Left cardiac atrium (tissue), 4 donors: Measurements from ENCODE around the gene DCXR. TPM values are rescaled to one million over a fixed set of nuclear protein-coding genes. Genes with fewer than 3 reads are reported as not detected.

Experiments
- ATAC-seq, 2 donors: fragments of 200-7000 bp; cut with Tn5 transposase; one replicate each; pipeline ENCODE4 v1.9.1; 2020; ENCODE audit warnings: mild to moderate bottlenecking in 2 of 2, moderate library complexity in 2 of 2
- DNase-seq: peaks from one replicate; pipeline ENCODE4 v3.0.0-alpha.2; 2020
- intact Hi-C, 2 donors: fragments of 100-400 bp; cut with DNase I; formaldehyde crosslinking; loops; one replicate each; pipeline versions ENCODE4 v1.14.1 to v1.15.1; 2022 to 2023
- total RNA-seq, 2 donors: library from RNA; stranded (reverse); fragmentation: NEBNext Ultra II Directional; extraction: Animal tissue kit (Norgen Biotek cat#: 25700); gene quantifications; one replicate each; pipeline ENCODE4 v1.2.1, GENCODE V29; 2021
- donor health status: DM: no; HTN: yes; CAD: no.
- donor health status: DM: no; HTN: yes; CAD: no; lungs with severe emphysema.
- donor health status: DM: yes; HTN: yes; CAD: no.
- donor health status: Dilated cardiomyopathy.

The DCXR gene
- total RNA-seq, 2 donors from 2014 or later: 132 to 161 TPM

DNA sequence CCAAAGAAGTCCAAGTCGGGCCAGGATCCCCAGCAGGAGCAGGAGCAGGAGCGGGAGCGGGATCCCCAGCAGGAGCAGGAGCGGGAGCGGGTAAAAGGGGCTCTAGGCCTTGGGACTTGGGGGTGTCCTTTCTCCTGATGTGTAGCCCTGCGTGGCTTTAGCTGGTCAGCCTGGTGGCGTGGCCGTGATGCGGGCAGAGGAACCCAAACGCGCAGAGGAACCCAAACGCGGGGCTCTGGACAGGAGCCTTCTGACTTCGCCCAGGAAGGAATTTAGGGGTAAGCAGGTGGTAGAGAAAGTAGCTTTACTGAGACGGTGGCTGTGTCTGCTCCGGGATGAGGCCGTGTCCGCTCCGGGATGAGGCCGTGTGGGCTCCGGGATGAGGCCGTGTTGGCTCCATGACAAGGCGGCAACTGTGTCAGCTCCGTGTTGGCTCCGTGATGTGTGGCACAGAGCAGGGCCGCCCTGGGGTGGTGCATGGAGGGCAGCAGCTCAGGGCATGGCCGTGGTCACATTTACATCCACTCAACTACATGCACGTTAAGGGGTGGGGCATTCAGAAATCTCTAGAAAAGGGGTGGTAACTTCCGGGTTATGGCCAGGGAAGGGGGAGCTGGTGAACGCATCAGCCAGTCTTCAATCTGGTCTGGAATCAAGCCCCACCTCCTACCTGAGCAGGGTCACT, 40.6 kb downstream of the DCXR start:
- intact Hi-C loops: no loop called here
- no peak for DNase-seq
- ATAC-seq: no peak

DNA sequence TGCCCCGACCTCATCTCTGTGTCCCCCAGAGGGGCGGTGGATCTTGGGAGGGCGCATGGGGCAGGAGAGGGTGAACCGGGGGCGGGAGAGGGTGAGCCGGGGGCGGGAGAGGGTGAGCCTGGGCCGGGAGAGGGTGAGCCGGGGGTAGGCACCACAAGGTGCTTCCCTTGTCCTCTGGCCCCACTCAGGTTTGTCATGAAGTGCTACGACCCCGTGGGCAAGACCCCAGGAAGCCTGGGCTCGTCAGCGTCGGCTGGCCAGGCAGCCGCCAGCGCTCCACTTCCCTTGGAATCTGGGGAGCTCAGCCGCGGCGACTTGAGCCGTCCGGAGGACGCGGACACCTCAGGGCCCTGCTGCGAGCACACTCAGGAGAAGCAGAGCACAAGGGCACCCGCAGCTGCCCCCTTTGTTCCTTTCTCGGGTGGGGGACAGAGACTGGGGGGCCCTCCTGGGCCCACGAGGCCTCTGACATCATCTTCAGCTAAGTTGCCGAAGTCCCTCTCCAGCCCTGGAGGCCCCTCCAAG, 41.2 kb downstream of the DCXR start:
- no peak for ATAC-seq
- DNase-seq: no peak
- intact Hi-C loops: no loop called here

DNA sequence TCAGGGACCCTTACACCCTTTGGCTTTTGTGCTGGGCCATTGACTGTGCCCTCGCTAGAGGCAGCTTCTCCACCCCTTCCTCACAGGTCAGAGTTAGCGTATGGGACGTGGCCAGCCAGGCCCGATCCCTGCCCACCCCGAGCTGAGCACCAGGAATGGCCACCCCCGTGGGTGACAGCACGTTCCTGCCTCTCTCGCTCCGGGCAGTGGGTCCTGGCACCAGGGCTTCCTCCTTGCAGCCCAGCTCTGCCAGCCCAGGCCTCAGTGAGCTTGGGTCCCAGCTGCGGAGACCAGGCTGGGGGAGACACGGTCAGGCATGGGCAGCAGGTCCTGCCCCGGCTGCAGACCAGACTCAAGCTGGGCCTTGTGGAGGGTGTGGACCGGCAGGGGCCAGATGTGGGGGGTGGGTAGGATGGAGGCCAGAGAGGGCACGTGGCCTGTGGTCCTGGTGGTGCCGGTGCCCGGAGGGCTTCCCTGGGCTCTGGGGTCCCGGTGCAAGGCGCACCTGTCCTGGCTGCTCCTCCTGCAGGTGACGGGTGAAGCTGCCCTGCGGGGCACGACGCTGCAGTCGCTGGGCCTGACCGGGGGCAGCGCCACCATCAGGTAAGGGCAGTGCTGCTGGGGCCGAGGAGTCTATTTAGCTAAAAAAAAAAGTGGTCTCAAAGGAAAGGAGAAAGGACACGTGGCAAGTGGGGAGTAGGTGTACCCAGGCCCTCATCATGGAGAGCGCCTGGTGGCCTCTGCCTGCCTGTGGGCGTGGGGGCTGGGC, 41.9 kb downstream of the DCXR start:
- no peak for ATAC-seq
- DNase-seq: no peak
- intact Hi-C loops: no loop called here

DNA sequence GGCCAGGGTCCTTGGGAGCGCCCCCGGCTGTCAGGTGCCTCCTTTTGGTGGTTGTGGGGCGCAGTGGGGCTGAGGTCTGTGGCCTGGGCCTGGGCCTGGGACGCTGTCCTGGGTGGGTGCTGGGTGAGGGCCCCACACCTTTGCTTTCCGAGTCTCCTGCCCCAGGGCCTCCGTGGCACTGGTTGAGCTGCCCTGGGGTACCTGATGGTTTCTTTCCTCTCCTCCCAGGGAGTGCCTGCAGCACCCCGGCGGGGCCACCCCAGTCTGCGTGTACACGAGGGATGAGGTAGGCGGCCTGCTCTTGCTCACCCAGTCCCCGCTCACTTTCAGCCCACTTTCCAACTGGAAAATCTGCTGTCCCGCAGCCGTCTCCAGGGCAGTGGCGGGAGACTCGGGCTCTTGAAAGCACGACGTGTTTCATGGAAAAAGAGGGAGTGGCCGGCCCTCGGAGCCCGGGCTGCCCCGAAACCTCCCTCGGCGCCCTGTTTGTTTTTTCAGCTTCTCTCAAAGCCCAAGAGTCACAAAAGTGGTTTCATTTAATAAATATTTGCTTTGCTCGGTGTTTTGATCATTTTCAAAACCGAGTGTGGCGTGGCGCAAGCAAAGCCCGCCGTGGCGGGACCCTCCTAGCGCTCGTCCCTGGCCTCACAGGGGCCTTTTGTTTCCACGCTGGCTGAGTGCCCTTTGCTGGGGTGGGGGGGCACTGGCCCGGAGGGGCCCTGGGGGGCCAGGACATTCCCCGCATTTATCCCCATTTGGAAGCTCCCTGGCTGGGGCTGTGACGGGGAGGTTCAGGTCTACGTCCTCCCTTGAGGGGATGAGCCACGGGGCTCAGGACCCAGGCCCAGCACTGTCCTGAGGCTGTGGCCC, 42.7 kb downstream of the DCXR start:
- intact Hi-C loops: no loop called here
- no peak for DNase-seq
- ATAC-seq: no peak

DNA sequence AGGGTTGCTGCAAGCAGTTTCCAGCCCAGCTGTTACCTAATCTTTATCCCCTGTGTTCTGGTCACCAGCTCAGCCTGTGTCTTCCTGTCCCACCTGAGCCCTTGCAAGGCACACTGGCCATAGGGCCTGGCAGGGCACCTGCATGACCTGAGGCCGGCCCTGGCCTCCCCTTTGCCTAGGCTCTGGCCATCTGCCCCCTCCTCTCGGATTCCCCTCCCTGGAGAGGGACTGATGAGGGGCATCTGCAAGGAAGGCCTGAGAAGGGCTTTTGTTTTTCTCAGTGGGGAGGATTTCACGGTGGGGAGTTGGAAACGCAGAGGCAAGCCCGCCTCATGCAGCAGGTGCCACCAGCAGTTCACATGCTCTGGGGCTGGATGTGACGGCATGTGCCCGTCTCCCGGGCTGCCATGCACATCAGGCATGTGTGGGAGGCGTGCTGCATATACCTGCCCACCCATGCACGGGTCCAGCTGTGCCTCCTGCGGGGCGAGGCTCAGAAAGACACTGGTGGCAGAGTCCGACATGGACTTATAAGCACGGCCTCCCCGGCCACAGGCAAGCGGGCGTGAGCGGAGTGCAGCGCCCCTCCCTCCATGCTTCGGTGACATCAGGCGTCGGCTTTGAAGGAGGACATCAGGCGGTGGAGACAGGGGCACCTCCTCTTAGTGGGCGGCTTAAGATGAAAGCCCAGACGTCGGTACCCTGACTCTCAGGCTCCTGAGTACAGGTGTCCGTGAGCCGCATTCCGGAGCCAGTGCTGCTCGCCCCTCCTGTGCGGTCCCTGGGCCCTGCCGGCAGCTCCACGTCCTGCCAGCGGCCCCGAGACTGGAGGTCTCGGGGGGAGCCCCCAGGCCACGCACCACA, 43.5 kb downstream of the DCXR start:
- intact Hi-C loops: no loop called here
- no peak for DNase-seq
- ATAC-seq: no peak

DNA sequence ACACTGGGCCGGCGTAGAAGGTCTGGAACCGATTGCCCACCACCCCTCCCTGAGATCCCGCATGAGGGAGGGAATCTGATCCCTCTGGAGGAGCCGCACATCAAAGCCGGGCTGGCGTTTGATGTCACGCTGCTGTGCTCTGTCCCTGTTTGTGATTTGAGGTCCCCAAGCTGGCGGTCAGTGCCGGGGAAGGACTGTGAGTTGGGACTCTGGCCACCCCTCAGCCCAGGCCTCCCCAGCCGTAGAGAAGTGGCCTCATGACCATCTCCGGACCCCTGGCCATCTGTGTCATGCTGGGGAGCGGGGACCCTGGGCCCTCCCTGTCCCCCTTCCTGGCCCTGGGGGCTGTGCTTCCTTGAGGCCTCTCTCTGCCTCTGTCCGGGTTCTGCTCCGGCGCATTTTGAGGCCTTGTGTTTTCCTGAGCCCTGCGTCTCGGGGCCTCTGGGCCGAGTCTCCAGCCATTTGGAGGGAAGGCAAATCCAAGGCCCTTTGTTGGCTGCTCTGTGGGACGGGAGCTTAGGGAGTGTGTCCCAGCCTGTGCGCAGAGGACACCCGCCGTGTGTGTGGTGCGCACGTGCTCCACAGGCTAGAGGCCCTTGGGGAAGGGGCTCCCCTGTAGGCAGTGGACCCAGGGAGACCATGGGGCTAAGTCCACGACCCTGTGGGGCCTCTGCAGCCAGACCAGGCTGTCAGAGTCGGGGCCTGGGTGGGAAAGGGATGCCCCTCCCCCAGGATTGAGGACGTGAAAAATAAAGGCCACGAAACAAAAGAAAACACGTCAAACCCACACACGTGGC, 45.0 kb downstream of the DCXR start:
- intact Hi-C loops: no loop called here
- DNase-seq: peak; percentile 20
- peak in 1 of 2 donors; percentile 5 for ATAC-seq

DNA sequence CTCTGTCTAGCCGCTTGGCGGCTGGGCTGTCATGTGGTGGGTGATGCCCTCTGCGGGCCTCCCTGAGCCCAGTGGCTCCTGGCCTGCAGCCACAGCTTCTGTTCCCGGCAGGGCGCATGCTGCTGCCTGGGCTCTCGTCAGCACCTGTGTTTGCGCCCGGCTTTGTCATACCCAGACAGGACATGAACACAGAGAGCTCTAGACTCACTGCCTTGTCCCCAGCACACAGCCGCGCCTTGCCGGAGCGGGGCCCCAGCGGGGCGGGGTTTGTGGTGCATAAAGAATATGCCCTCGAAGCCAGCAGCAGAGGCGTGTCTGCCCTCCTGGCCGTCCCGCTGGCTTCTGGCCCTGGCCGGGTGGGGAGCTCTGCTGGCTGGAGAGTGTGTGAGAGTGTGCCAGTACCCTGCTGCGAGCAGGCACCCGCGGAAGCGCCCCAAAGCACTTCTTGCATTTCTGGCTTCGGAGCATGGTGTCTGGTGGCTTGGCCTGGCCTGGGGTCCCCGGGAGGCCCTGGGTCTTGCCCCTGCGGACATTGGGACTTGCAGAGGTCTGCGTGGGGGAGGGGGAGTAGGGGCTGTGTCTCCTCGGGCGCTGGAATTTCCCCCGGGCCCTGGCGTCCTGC, 45.7 kb downstream of the DCXR start:
- intact Hi-C loops: no loop called here
- peak; percentile 88 for ATAC-seq

DNA sequence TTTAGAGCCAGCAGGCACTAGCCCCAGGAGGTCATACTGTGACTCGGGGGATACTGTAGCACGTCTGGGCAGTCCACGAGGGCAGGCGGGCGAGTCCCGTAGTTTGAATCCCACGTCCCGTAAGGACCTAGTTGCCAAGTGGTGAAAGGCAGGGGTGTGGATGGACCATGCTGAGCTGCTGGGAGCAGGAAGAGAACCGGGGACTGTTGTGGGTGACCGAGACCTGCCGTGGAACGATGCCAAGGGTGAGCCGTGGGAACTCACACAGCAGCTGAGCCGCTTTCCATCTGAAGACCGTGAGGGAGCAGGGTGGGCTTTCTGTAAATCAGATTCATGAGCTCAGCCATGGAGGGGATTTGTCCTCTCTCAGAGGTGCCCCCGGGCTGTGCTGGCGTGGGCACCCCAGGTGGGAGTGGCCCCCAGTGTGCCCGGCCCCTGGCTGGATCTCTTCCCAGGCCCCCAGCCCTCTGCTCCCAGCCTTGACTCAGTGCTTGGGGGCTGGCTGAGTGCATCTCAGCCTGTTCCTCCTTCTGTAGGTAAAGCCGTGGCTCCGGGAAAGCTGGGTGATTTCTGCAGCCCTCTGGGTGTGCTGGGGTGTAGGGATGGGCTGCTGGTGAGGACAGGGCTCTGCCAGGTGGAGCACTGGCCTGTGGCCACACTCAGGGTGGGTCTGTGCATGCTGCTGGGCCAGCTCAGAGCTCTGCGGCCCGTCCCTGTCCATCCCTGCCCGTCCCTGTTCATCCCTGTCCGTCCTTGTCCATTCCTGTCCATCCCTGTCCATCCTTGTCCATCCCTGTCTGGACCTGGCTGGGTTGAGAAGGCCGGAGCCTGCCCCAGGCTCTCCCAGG, 46.4 kb downstream of the DCXR start:
- intact Hi-C loops: no loop called here
- ATAC-seq (no peak), DNase-seq (no peak)

More for the DNA sequence above, 45.7 kb downstream of the DCXR start:
- peak; percentile 76 for DNase-seq

DNA sequence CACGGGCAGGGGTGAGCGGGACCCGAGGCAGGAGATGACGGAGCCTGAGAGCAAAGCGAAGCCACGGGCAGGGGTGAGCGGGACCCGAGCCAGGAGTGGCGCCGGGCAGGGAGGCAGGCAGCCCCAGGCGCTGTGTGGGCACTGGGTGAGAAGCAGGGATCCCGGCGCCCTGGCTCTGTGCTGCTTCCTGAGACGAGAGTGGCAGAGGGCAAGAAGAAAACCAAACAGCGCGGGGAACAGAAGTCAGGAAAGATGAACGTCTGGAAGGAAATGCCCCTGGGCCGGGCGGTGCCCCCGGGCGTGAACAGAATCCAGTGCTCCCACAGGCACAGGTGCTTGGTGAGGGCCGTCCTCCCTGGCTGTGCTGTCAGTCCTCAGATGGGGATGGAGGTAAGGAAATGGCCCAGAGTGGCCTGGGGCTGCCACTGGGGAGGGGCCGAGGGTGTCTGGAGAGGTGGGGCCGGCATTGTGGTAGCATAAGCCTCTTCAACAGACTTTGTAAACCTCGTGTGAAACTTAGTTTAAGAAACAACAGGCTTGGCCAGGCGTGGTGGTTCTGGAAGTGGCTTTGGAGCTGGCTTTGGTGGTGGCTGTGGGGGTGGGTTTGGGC, 50.2 kb downstream of the DCXR start:
- DNase-seq: no peak
- intact Hi-C loops: no loop called here
- no peak for ATAC-seq

DNA sequence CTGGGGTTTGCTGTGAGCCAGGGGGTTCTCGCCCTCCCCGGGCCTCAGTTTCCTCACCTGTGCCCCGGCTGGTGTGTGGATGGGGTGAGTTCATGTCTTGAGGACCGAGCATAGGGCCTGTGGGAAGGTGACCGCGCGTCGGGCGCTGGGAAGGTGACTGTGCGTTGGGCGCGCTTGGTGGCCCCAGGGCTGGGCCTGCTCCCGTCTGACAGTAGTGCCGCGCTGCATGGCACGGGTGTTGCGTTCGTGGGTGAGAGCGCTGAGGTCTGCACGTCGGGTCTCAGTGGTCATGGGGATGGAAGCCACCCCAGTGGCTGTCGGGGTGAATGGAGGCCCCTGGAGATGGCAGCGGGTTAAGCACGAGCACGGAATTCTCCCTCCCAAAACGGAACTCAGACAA, 50.9 kb downstream of the DCXR start:
- intact Hi-C loops: no loop called here
- no peak for ATAC-seq
- no peak for DNase-seq

Other genes starting within 250 kb of the DCXR start
- gene GCGR, start 233.5 kb downstream of the DCXR start, total RNA-seq: not detected
- gene MCRIP1, start 204.4 kb downstream of the DCXR start, total RNA-seq: 10 to 100 TPM; 83.9 to 98.0 TPM
- not detected for gene PPP1R27, start 202.6 kb downstream of the DCXR start, total RNA-seq
- 100 to 1,000 TPM; 403 to 414 TPM for gene P4HB, start 177.2 kb downstream of the DCXR start, total RNA-seq
- gene ARHGDIA, start 166.4 kb downstream of the DCXR start, total RNA-seq: 100 to 1,000 TPM; 168 to 252 TPM
- 10 to 100 TPM; 33.7 to 45.2 TPM for gene ALYREF, start 146.1 kb downstream of the DCXR start, total RNA-seq
- gene ANAPC11, start 146.0 kb downstream of the DCXR start, total RNA-seq: 100 to 1,000 TPM; 133 to 155 TPM
- under 1 TPM; 0.21 to 0.24 TPM for gene NPB, start 135.5 kb downstream of the DCXR start, total RNA-seq
- 10 to 100 TPM; 21.8 to 22.2 TPM for gene PCYT2, start 126.3 kb downstream of the DCXR start, total RNA-seq
- 1 to 10 TPM; 8.9 to 9.2 TPM for gene SIRT7, start 119.5 kb downstream of the DCXR start, total RNA-seq
- 10 to 100 TPM; 20.9 to 25.1 TPM for gene MAFG, start 110.0 kb downstream of the DCXR start, total RNA-seq
- 10 to 100 TPM in 1 of 2 donors, 1 to 10 TPM in 1; 9.6 to 10.5 TPM for gene PYCR1, start 100.4 kb downstream of the DCXR start, total RNA-seq
- under 1 TPM in 1 of 2 donors, not detected in 1; 0.50 TPM for gene MYADML2, start 90.5 kb downstream of the DCXR start, total RNA-seq
- not detected for gene NOTUM, start 76.5 kb downstream of the DCXR start, total RNA-seq
- 10 to 100 TPM; 16.9 to 24.4 TPM for gene ASPSCR1, start 60.1 kb downstream of the DCXR start, total RNA-seq
- gene CENPX, start 14.8 kb downstream of the DCXR start, total RNA-seq: 10 to 100 TPM; 27.2 to 37.2 TPM
- 1 to 10 TPM; 3.7 to 7.9 TPM for gene LRRC45, start 14.4 kb downstream of the DCXR start, total RNA-seq
- gene RAC3, start 6.0 kb downstream of the DCXR start, total RNA-seq: 1 to 10 TPM; 3.8 to 4.2 TPM
- 10 to 100 TPM; 16.4 to 22.4 TPM for gene RFNG, start 14.1 kb upstream of the DCXR start, total RNA-seq
- 10 to 100 TPM; 72.2 to 79.3 TPM for gene GPS1, start 14.2 kb upstream of the DCXR start, total RNA-seq
- 10 to 100 TPM; 59.2 to 65.4 TPM for gene DUS1L, start 28.1 kb upstream of the DCXR start, total RNA-seq
- 100 to 1,000 TPM; 220 to 646 TPM for gene FASN, start 60.5 kb upstream of the DCXR start, total RNA-seq
- gene CCDC57, start 175.1 kb upstream of the DCXR start, total RNA-seq: 10 to 100 TPM; 11.9 to 17.2 TPM
- gene SLC16A3, start 191.3 kb upstream of the DCXR start, total RNA-seq: 10 to 100 TPM; 18.4 to 35.7 TPM
- gene CSNK1D, start 236.0 kb upstream of the DCXR start, total RNA-seq: 10 to 100 TPM; 63.6 to 88.2 TPM